ENCODE measurements around the gene GOLGA8Q.
"Not testable (repeated sequence)": the region's sequence is repeated elsewhere in the genome, so short reads cannot be mapped to it uniquely, and the experiment has no call there.

Gene GOLGA8Q

DNA sequence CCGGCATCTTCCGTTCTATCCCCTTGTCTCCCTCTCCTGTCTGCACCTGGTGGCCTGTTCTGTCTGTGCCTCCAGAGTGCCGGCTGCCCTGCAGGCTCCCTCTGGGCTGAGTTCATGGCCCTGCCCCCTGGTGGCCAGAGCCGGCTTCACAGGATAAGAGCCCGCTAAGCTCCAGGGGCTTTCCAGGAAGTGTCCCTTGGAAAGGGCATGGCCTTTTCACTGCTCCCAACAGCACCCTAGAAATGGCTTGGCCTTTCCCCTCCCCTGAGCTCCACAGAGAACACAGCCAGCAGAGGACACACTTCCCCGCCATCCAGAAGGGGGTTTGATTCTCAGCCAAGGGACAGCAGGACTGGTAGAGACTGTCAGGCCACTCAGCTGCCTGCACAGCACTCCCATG, 15.1 kb downstream of the GOLGA8Q start:
- H3K27me3 ChIP-seq (replicated peaks in 2 of 5; ENCODE audit: control insufficient read depth in 4 of 5, insufficient read depth in 5 of 5, low read length in 4 of 5); POLR2A ChIA-PET; H3K9me3 ChIP-seq (ENCODE audit: control extremely low read depth in 1 of 5, control insufficient read depth in 4 of 5, insufficient read depth in 2 of 5, low read depth in 1 of 5, low read length in 4 of 5); H3K4me3 ChIP-seq (ENCODE audit: control insufficient read depth in 1 of 7, extremely low read depth in 1 of 7, insufficient read depth in 4 of 7, low read depth in 2 of 7, low read length in 6 of 7); H3K4me1 ChIP-seq (ENCODE audit: control extremely low read depth in 1 of 4, control insufficient read depth in 4 of 4, insufficient read depth in 4 of 4, low read length in 3 of 4); H3K36me3 ChIP-seq (ENCODE audit: control insufficient read depth in 4 of 4, insufficient read depth in 4 of 4, low read length in 3 of 4); H3K27ac ChIP-seq (ENCODE audit: insufficient read depth in 1 of 2, low read depth in 1 of 2, low read length in 2 of 2, poor library complexity in 1 of 2, severe bottlenecking in 2 of 2); CTCF ChIA-PET: not testable (repeated sequence)
- WGBS (ENCODE audit: insufficient coverage): no CpG with 5 or more reads among the region's 6 CpGs
- DNase-seq: peak in 1 of 3 donors; percentile 1

DNA sequence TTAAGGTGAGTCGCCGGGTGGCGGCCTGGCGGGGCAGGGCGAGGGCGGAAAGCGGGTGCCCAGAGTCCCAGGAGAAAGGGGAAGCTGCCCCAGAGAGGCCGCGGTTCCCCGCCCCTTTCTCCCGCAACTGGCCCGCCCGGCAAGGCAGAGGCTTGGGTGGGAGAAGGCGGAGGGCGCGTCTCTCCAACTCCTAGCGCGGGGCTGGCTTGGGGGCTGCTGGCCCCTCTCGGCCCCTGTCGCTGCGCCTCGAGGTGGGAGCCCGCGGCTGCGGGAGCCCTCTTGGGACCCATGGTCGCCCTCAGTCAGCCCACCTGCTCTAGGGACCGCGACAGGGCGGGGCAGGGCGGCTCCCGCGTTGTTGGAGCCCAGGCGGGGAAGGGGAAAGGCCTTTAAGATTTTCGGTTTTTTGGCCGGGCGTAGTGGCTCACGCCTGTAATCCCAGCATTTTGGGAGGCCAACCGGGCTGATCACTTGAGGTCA, 21.2 kb downstream of the GOLGA8Q start:
- CTCF ChIA-PET; DNase-seq; H3K36me3 ChIP-seq (ENCODE audit: control insufficient read depth in 4 of 4, insufficient read depth in 4 of 4, low read length in 3 of 4); H3K27ac ChIP-seq (ENCODE audit: insufficient read depth in 1 of 2, low read depth in 1 of 2, low read length in 2 of 2, poor library complexity in 1 of 2, severe bottlenecking in 2 of 2); H3K27me3 ChIP-seq (replicated peaks in 2 of 5; ENCODE audit: control insufficient read depth in 4 of 5, insufficient read depth in 5 of 5, low read length in 4 of 5); H3K4me1 ChIP-seq (ENCODE audit: control extremely low read depth in 1 of 4, control insufficient read depth in 4 of 4, insufficient read depth in 4 of 4, low read length in 3 of 4); POLR2A ChIA-PET; H3K9me3 ChIP-seq (ENCODE audit: control extremely low read depth in 1 of 5, control insufficient read depth in 4 of 5, insufficient read depth in 2 of 5, low read depth in 1 of 5, low read length in 4 of 5): not testable (repeated sequence)
- H3K4me3 ChIP-seq (ENCODE audit: control insufficient read depth in 1 of 7, extremely low read depth in 1 of 7, insufficient read depth in 4 of 7, low read depth in 2 of 7, low read length in 6 of 7): peak overlapping the region in 2 of 7 experiments; percentile 26 to 66
- WGBS (ENCODE audit: insufficient coverage): no CpG with 5 or more reads among the region's 38 CpGs

DNA sequence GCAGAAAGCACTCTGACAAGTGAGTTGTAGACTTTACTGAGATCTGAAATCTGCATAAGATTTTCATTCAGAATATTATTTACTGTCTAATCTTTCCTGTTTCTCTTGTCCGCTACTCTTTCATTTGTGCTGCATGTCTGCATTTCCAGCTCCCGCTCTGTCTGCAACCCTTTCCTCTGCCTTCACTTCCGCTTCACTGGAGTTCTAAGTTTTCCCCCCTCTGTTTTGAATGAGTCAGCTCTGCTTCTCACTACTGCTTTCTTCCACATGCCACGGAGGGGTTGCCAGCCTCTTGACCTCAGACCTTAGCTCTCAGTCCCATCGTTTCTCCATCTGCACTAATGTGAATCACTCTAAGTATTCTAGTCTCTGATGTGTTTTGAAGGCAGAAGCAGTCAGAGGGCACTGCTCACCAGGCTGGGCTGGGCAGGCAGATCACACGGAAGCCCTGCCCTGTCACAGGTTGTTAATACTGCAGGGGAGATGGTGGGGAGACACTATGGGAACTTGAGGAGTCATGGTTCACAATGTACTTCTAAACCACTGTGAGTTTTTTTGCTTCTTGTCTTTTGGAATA, 27.6 kb downstream of the GOLGA8Q start:
- H3K36me3 ChIP-seq (ENCODE audit: control insufficient read depth in 4 of 4, insufficient read depth in 4 of 4, low read length in 3 of 4); POLR2A ChIA-PET; H3K9me3 ChIP-seq (ENCODE audit: control extremely low read depth in 1 of 5, control insufficient read depth in 4 of 5, insufficient read depth in 2 of 5, low read depth in 1 of 5, low read length in 4 of 5); H3K4me1 ChIP-seq (ENCODE audit: control extremely low read depth in 1 of 4, control insufficient read depth in 4 of 4, insufficient read depth in 4 of 4, low read length in 3 of 4); H3K27me3 ChIP-seq (replicated peaks in 2 of 5; ENCODE audit: control insufficient read depth in 4 of 5, insufficient read depth in 5 of 5, low read length in 4 of 5); H3K27ac ChIP-seq (ENCODE audit: insufficient read depth in 1 of 2, low read depth in 1 of 2, low read length in 2 of 2, poor library complexity in 1 of 2, severe bottlenecking in 2 of 2); CTCF ChIA-PET; DNase-seq; H3K4me3 ChIP-seq (ENCODE audit: control insufficient read depth in 1 of 7, extremely low read depth in 1 of 7, insufficient read depth in 4 of 7, low read depth in 2 of 7, low read length in 6 of 7): not testable (repeated sequence)
- no CpG with 5 or more reads among the region's 6 CpGs for WGBS (ENCODE audit: insufficient coverage)

DNA sequence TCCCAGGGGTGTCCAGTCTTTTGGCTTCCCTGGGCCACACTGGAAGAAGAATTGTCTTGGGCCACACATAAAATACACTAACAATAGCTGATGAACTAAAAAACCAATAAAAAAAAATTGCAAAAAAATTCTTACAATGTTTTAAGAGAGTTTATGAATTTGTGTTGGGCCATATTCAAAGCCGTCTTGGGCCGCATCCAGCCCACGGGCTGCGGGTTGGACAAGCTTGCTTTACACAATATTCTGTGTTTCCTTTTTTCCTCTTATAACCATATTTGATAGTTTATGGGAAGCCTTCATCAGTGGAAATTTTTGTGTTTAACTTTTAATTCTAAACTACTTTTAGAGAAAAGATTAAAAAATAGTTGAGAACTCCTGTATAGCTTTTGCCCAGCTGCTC, 28.9 kb downstream of the GOLGA8Q start:
- POLR2A ChIA-PET, CTCF ChIA-PET: not testable (repeated sequence)
- WGBS (ENCODE audit: insufficient coverage): no CpG with 5 or more reads among the region's 4 CpGs

DNA sequence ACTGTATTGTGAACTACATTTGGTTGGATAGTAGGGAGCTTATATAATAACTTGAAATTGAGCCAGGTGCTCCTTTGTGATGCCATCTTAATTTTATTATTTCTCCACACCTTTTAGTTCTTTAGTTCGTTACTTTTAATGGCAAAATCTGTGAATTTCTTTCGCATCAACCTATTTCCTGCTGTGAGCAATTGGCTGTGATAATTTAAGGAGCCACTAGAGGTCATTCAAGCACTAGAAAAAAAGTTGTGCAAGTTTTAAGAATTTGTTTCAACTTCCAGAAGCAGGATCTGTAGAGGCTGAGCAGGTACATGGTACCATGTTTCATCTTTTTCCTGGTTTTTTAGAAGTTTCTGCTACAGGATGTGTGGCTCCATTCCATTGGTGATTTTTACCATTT, 47.1 kb downstream of the GOLGA8Q start:
- H3K9me3 ChIP-seq (ENCODE audit: control extremely low read depth in 1 of 5, control insufficient read depth in 4 of 5, insufficient read depth in 2 of 5, low read depth in 1 of 5, low read length in 4 of 5); POLR2A ChIA-PET; H3K27me3 ChIP-seq (replicated peaks in 2 of 5; ENCODE audit: control insufficient read depth in 4 of 5, insufficient read depth in 5 of 5, low read length in 4 of 5); H3K4me1 ChIP-seq (ENCODE audit: control extremely low read depth in 1 of 4, control insufficient read depth in 4 of 4, insufficient read depth in 4 of 4, low read length in 3 of 4); CTCF ChIA-PET; H3K36me3 ChIP-seq (ENCODE audit: control insufficient read depth in 4 of 4, insufficient read depth in 4 of 4, low read length in 3 of 4); H3K27ac ChIP-seq (ENCODE audit: insufficient read depth in 1 of 2, low read depth in 1 of 2, low read length in 2 of 2, poor library complexity in 1 of 2, severe bottlenecking in 2 of 2); H3K4me3 ChIP-seq (ENCODE audit: control insufficient read depth in 1 of 7, extremely low read depth in 1 of 7, insufficient read depth in 4 of 7, low read depth in 2 of 7, low read length in 6 of 7); DNase-seq: not testable (repeated sequence)
- no CpG with 5 or more reads among the region's 2 CpGs for WGBS (ENCODE audit: insufficient coverage)

More for the DNA sequence above, 28.9 kb downstream of the GOLGA8Q start:
- DNase-seq; H3K4me1 ChIP-seq (ENCODE audit: control extremely low read depth in 1 of 4, control insufficient read depth in 4 of 4, insufficient read depth in 4 of 4, low read length in 3 of 4); H3K9me3 ChIP-seq (ENCODE audit: control extremely low read depth in 1 of 5, control insufficient read depth in 4 of 5, insufficient read depth in 2 of 5, low read depth in 1 of 5, low read length in 4 of 5); H3K27me3 ChIP-seq (replicated peaks in 2 of 5; ENCODE audit: control insufficient read depth in 4 of 5, insufficient read depth in 5 of 5, low read length in 4 of 5); H3K36me3 ChIP-seq (ENCODE audit: control insufficient read depth in 4 of 4, insufficient read depth in 4 of 4, low read length in 3 of 4); H3K27ac ChIP-seq (ENCODE audit: insufficient read depth in 1 of 2, low read depth in 1 of 2, low read length in 2 of 2, poor library complexity in 1 of 2, severe bottlenecking in 2 of 2); H3K4me3 ChIP-seq (ENCODE audit: control insufficient read depth in 1 of 7, extremely low read depth in 1 of 7, insufficient read depth in 4 of 7, low read depth in 2 of 7, low read length in 6 of 7): not testable (repeated sequence)

DNA sequence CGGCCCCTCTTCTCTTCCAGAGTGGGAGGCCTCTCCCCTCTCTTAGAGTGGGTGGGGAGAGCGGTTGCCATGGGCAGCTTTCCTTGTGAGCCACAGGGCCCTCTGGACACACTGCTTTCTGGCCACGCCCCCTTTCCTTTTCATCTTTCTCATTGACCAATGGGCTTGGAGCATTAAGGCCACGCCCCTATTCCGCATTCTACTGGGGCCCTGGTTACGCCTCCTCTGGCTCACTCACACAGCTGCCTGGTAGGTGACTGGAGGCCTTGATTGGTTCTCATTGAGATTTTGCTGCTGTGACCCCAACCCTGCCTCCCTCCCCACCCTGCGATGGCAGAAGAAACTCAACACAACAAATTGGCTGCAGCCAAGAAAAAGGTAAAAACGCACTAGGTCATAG, 51.9 kb downstream of the GOLGA8Q start, which contains the start of gene GOLGA8H:
TSS of gene GOLGA8H (plus strand) at position 233 of the 400 bp plus-strand sequence. CDS start at position 331, 98 bp downstream.
- H3K9me3 ChIP-seq (ENCODE audit: control extremely low read depth in 1 of 5, control insufficient read depth in 4 of 5, insufficient read depth in 2 of 5, low read depth in 1 of 5, low read length in 4 of 5); H3K27ac ChIP-seq (ENCODE audit: insufficient read depth in 1 of 2, low read depth in 1 of 2, low read length in 2 of 2, poor library complexity in 1 of 2, severe bottlenecking in 2 of 2); CTCF ChIA-PET; H3K4me1 ChIP-seq (ENCODE audit: control extremely low read depth in 1 of 4, control insufficient read depth in 4 of 4, insufficient read depth in 4 of 4, low read length in 3 of 4); POLR2A ChIA-PET; DNase-seq; H3K4me3 ChIP-seq (ENCODE audit: control insufficient read depth in 1 of 7, extremely low read depth in 1 of 7, insufficient read depth in 4 of 7, low read depth in 2 of 7, low read length in 6 of 7); H3K27me3 ChIP-seq (replicated peaks in 2 of 5; ENCODE audit: control insufficient read depth in 4 of 5, insufficient read depth in 5 of 5, low read length in 4 of 5); H3K36me3 ChIP-seq (ENCODE audit: control insufficient read depth in 4 of 4, insufficient read depth in 4 of 4, low read length in 3 of 4): not testable (repeated sequence)
- no CpG with 5 or more reads among the region's 8 CpGs for WGBS (ENCODE audit: insufficient coverage)

Data from common myeloid progenitor, CD34-positive (primary cell).